GM18498 (cell line): Measurements from ENCODE around the gene TLE1.

Source experiments
- ATAC-seq: cut with Tn5 transposase; IDR thresholded peaks from one replicate; pipeline ENCODE4 v1.9.1; 2021; ENCODE audit warnings: mild to moderate bottlenecking, moderate library complexity; ENCODE audit not compliant: unreplicated experiment

TLE1 gene

DNA sequence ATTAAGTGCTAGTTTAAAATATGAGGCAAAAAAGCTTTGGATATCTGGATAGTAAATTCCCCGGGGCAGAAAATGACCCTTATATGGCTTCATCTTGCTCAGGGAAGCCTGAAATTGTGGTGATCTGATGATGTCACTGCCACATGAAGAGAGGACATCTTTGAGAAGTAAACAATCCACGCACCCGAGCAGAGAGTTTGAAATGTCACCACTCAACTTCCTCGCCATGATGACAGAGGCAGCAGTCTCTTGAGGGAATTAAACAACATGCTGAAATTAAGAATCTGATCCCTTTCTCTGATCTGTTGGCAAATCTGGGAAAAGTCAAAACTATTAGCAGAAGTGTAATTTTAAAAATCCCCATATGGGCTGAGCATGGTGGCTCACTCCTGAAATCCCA lies 110.0 kb downstream of the TLE1 start:
- ATAC-seq: no peak

DNA sequence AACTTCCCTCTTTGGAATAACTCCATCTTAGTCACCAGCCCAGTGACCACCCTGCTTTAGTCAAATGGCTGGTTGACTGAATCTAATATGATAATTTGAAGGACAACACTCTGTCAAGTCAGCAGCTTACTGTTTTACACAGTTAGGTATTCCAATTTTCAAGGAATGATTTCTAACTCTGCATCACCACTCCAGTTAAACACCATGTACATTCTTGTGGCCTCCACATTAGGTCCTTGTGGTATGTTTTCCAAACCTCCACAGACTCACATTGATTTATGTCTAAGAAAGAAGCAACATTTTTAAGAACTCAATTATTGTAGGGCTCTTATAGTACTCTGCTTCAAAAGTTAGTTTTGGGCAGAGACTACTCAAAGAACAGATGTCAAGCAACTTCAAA lies 110.7 kb downstream of the TLE1 start:
- ATAC-seq: no peak

GRCh38 chr9:81575956-81576355 lies 113.4 kb downstream of the TLE1 start:
- no peak for ATAC-seq

DNA sequence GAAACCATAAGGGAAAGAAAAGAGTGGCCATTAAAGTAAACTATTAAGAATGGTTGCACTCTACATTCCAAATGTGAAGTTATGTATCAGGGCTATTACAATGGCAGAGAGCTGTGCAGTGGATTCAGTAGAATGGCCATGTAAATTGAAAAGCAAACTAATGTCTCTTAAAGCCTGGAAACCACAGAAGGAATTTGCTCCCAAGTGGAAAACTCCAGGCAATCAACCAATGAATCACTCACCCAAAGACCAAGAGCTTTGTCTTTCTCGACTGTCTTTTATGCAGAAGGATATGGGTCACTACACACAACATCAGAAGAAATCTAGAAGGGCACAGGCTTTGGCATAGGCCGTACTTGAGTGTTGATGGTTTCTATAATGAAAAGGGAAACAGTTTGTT lies 114.9 kb downstream of the TLE1 start:
- no peak for ATAC-seq

DNA sequence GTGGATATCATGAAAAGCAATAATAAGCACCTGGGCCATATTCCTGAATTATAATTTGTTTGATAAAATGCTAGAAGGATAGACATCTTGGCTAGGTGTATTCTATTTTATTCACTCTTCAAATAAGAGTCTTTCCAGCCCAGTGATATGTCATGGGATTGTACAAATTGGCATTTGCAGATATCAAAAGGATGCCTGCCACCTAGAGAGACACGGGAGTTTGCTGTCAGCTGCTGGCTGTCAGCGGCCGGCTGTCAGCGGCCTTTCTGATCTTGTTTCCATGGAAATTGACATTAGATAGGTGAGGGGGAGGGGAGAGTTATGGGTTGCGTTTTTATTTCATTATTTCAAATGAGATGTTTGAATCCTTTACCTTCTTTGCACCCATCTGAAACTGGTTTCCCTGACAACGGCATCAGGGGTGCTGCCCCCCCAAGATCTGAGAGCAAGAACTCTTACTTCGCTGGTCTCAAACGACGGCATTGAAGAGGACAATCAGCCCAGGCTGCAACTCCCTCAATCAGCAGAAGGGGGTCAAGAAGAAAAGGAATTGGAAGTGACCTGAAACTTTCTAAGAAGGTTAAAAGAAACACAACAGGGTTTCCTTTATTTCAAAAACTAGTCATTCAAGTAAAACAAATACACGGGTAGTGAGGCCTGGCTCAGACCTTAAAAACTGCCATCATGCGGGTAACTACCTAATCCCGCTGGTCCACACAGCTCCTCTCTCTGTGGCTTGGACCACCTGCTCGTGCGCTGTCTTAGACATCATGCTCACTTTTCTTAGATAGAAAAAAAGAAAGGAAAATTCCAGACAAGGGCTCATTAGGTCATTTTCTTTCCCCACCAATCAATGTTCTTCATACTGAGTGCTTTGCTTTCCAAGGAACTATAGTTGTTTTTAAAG lies 115.7 kb downstream of the TLE1 start:
- no peak for ATAC-seq

- ATAC-seq: no peak
These were observed 119.3 kb downstream of the TLE1 start for GRCh38 chr9:81570083-81570482.

DNA sequence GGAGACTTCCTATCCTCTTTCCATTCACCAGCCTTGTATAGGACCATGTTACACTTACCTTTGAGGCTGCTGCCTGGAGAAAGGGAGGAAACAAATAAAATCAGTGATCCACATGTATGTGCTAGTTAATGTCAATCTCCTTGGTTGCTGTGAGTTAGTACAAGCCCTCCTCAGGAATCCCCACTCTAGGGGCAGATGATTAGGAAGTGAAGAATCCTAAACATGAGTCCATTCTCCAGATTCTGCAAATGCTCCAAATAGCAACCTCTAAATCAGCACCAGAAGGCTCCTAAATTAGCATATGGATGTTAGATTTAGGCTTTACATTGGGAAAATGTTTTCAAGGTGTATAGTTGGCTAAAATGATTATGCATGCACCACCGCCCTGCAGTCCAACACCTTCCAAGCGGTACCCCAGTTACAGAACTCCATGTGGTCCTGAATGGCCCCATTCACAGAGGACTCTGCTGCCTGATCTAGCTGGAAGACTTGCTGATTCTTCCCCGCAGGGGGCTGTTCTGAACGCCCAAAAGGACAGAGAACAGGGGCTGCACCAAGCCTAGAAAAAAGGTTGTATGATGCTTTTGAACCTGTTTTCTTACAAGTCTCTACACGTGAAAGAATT lies 123.2 kb downstream of the TLE1 start:
- no peak for ATAC-seq

- ATAC-seq: no peak
These were observed 123.7 kb downstream of the TLE1 start for GRCh38 chr9:81565609-81566008.

DNA sequence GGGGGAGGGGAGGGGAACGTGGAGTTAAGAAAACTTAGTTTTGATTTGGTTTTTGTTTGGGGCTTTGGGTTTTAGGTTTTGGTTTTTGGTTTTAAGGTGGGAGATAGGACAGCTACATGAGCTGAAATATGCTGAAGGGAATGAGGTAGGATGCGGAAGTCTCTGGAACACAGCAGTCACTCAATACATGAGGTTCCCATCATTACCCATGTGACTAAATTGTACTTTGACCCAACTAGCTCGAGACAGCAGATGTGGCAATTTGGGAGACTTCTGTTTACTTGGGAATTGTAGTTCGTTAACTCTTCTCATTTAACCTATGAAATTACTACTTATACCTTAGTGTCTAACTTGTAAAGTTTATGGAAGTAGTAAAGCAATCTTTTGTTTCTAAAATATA lies 124.2 kb downstream of the TLE1 start:
- no peak for ATAC-seq

- ATAC-seq: no peak
These were observed 124.7 kb downstream of the TLE1 start for GRCh38 chr9:81564632-81565031.

DNA sequence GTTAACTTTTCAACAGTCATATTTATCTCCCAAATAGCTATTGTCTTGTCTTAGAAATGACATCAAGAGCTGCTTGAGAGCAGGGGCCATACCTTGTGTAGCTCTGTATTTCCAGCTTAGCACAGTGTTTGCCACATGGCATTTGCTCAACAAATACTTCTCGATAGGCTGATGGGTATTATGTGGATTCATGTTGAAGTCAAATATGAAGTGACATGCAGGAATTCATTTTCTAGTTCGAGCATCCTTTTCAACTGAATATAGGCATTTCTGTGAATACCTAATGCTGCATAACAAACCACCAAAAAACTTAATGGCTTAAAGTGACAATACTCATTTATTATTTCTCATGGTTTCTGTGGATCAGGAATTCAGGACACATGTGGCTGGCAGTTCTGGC lies 125.6 kb downstream of the TLE1 start:
- no peak for ATAC-seq

DNA sequence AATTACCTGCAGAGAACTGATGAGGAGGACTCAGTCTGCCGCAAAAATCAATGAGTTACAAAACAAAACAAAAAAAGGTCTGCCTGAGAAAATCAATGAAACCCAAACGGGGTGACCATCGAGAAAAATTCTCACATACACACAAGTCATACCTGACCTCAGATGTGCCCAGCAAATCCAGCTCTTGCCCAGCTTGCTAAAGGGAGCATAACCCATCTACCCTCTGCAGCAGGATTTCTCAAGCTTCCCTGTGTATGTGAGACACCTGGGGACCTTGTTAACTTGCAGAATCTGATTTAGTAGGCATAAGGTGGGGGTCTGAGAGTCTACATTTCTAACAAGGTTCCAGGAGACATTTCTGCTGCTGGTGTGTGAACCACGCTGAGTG lies 126.3 kb downstream of the TLE1 start:
- ATAC-seq: no peak

GRCh38 chr9:81562231-81563019 lies 126.9 kb downstream of the TLE1 start:
- ATAC-seq: no peak

DNA sequence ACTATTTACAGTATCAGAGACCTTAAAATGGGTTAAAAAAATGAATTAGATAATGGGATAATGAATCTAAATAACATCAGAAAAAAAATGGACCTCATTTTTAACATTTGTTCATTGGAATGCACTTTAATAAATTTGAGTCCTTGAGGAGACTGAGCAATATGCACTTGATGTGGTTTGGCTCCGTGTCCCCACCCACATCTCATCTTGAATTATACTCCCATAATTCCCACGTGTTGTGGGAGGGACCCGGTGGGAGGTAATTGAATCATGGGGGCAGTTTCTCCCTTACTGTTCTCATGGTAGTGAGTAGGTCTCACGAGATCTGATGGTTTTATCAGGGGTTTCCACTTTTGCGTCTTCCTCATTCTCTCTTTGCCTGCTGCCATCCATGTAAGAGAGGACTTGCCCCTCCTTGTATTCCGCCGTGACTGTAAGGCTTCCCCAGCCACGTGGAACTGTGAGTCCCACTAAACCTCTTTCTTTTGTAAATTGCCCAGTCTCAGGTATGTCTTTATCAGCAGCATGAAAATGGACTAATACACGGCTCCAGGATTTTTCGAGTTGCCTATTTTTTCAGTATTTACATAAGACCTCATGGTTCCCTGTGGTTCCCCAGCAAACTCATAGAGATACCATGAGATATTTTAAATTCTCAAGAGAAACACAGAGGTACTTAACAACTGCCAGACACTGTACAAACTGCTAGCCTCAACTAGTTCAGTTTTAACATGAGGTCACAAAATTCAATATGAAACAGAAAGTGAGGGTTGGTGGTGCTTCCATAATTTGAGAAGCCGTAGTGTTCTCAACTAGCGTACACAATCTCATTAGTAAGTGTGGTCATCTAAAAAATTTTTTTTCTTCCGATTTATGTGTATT lies 128.3 kb downstream of the TLE1 start:
- no peak for ATAC-seq

DNA sequence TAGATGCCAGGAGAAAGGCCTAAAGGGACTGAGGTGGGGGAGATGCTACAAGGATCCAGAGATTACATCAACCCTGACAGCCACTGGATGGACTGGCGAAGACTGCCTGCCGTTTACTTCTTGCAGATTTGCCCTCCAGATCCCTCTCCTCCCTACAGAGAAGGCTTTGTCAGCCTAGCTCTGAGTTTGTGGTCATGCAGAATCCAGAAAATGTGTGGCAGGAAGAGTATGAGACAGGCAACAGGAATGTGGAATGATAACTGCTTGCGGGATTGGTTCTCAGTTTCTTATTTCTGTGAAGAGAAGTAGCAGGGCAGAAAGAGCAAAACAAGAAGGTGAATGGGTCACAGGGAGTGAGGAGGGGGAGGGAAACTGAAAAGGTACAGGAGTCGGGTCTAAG lies 129.6 kb downstream of the TLE1 start:
- ATAC-seq: no peak

- ATAC-seq: no peak
These were observed 130.2 kb downstream of the TLE1 start for GRCh38 chr9:81559197-81559596.

GRCh38 chr9:81558091-81558830 lies 131.1 kb downstream of the TLE1 start:
- no peak for ATAC-seq

- ATAC-seq: no peak
These were observed 131.8 kb downstream of the TLE1 start for GRCh38 chr9:81557452-81558090.

DNA sequence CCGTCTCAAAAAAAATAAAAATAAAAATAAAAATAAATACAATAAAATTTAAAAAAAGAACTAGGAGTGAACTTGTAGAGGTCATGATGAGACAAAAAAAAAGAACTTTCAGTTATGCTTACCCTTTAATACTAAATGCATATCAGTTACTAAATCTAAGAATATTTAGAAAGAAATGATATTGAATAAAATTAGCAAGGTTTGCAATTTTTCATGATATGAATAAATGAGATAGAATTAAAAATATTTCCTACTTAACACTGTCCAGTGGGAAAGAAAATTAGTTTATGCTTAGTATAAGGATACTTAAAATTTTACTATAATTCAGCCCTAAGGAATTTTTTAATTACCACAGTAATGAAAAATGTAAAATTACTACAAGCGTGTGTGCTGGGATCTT lies 132.4 kb downstream of the TLE1 start:
- no peak for ATAC-seq

GRCh38 chr9:81552581-81552991 lies 136.8 kb downstream of the TLE1 start:
- no peak for ATAC-seq
